Stimulated activated CD8-positive, alpha-beta memory T cell treated with anti-CD3 and anti-CD28 coated beads, Interleukin-15, amount 100 ng/mL, for 1 hour (primary cell): ENCODE results near the gene RASAL1.
"Not testable (repeated sequence)": the region's sequence is repeated elsewhere in the genome, so short reads cannot be mapped to it uniquely, and the experiment has no call there.

Experiments
- DNase-seq: peaks from one replicate; pipeline ENCODE4 v3.0.0-alpha.2; 2020; ENCODE audit warnings: low read depth

The RASAL1 gene

DNA sequence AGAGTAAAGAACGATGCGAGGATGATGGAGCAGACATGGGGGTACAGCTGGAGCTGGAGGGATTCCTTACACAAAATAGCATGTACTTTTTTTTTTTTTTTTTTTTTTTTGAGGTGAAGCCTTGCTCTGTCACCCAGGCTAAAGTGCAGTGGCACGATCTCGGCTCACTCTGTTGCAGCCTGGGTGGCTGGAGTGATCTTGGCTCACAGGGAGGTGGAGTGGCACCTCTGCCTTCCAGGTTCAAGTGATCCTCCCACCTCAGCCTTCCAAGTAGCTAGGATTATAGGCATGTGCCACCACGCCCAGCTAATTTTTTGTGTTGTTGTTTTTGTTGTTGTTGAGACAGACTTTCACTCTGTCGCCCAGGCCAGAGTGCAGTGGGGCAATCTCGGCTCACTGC, 5.1 kb upstream of the RASAL1 start:
- no peak for DNase-seq

DNA sequence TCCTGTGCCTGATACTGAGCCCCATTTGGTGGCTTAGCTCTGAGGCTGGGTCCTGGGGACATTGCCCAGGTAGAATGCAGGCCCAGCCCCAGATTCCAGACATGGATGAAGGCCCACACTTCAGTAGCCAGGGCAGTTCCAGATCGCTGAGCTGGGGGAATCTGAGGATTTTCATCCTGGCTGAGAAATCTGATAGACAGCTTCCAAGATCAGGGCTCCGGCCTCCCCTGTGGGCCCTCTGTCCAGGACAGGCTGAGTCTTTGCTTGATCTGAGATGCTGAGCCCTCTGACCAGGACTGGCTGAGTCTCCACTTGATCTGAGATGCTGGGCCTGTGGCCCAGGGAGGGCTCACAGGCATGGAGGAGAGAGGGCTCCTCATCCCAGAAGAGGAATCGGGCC, 3.3 kb upstream of the RASAL1 start:
- no peak for DNase-seq

- DNase-seq = no peak
Observed at GRCh38 chr12:113137861-113138783, 2.6 kb upstream of the RASAL1 start.

- DNase-seq = no peak
Observed at GRCh38 chr12:113136990-113137511, 1.5 kb upstream of the RASAL1 start.

DNA sequence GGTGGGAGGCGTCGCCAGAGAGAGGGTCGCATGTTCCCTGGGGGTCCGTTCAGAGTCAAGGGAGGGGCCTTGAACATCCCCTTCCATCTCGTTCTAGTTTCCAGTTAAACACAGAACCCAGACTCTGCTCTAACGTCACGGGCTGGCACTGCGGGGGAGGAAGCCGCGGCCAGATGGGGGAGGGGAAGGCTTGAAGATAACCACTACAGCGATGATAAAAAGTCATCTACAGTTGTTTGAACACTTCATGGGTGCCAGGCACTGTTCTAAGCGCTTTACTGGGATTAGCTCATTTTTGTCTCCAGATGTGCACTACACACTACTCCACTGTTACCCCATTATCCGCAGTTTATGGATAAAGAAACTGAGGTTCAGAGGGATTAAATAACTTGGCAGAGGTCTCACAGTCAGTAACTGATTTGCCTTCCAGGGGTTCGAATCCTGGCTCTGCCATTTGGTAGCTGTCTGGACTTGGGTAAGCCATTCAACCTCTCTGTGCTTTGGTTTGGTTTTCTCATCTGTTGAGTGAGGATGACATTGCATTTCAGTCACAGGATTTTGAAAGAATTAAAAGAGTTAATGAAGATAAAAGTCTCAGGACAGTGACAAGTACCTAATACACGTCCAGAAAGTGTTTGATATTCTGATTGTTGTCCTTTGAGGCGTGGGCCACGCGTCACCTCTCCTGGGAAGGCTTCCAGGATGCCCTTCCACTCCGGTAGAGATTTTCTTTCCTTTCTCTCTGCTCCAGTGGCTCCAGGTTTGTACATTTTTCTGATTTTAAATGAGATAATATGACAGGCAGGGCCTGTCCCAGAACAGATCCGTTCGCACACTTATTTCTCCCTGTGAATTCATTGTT, 798 bp upstream of the RASAL1 start:
- DNase-seq = no peak

DNA sequence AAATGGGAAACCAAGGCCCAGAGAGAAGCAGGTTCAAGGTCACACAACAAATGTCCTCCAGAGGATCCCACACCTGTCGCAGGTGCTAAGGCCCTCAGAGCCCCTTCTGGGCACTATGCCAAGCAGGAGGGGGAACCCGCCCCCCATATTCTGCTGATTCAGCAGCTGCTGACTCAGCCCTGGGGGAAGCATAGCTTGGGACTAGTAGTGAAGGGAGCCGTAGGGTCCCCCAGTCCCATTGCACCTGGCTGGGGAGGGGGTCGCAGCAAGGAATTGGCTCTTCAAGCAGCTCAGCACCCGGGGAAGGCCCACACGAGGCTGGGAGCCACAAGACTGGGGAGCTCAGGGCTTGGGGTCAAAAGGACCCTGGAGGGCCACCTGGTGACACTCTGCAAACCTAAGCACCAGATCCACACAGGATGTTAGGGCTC, 1.0 kb downstream of the RASAL1 start:
- DNase-seq = no peak

DNA sequence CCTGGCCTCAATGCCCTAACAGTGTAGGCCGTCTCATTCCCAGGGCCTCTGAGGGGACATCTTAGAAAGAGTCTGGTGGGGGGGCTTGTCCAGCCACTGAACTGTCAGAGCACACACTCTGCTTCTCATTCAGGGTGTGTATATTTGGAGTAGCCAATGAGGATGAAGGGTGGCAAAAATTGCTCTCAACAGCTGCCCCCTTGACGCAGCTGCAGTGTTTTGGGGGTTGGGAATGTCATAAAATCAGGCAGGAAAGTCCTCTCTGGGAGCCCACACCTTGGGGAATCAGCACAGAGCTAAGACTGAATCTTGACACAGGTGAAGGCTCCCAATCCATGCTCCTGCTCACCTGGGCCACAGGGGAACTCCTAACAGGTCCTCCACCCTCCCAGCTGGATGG, 1.5 kb downstream of the RASAL1 start:
- DNase-seq = no peak

- DNase-seq = no peak
Observed at GRCh38 chr12:113133666-113134065, 1.9 kb downstream of the RASAL1 start.

GRCh38 chr12:113133036-113133435, 2.5 kb downstream of the RASAL1 start:
- no peak for DNase-seq

GRCh38 chr12:113131556-113131955, 4.0 kb downstream of the RASAL1 start:
- DNase-seq = no peak

GRCh38 chr12:113130457-113131135, 5.0 kb downstream of the RASAL1 start:
- no peak for DNase-seq

DNA sequence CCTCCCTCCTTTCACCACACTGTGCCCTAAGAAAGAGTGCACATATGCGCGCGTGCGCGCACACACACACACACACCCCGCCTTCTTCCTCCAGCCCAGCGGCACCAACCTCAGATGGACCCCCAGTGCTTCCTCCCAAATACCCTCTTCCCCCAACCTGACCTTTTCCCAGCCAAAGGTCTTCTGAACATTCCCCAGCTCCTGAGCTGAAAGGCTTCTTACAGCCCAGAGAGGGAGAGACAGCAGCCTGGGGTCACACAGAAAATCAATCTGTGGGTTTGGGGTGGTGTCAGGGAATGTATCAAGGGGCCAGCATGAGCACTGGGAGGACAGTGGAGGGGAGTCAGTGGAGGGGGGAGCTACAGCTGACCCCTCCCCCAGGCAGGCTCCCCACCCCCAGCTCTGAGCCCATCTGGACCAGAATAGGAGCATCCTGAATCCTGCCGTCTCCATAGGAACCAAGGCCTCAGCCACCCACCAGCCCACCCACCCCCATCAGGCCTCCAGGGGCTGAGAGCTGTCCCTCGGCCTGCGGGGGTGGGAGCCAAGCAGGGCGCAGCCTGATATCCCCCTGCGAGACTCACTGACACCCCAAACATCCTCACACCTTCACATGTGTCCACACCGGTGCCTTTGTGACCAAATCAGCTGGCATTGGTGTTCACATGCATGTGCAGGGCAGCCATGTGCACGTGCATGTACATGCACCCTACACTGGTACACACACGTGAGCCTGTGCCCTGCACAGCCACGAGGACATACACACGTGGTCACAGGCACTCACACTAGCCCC, 5.7 kb downstream of the RASAL1 start:
- DNase-seq = no peak

DNA sequence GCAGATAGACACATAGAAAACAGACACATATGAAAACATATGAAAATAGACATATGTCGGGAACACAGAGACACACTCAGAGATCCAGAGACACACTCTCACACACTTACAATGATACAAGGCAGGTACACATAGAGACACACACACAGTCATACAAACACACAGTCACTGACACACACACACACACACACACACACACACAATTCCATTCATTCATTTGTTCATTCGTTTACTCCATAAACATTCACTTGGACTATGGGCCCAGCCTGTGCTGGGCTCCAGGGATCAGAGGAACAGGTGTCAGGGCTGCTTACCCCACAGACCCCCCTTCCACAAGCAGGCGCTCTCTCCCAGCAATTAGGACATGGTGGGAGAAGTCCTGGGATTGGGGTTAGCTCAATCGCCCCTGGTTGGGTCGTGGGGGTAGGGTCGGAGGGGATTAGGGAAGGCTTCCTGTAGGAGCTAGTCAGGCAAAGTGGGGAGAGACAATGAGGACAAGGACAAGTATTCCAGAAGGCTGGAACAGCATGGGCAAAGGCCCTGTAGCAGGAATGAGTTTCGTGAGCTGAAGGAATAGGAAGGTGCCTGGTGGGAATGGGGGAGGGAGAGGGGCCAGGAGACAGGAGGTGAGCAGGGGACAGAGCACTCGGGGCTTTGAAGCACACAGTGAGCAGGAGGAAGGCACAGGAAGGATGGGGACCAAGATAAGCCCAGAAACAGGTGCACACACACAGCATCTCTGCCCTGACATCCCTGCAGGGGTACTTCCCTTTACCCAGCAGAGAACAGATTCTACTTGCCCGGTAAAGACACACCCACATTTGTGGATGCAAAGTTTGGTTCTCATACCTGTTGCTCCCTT, 6.5 kb downstream of the RASAL1 start:
- DNase-seq = no peak

DNA sequence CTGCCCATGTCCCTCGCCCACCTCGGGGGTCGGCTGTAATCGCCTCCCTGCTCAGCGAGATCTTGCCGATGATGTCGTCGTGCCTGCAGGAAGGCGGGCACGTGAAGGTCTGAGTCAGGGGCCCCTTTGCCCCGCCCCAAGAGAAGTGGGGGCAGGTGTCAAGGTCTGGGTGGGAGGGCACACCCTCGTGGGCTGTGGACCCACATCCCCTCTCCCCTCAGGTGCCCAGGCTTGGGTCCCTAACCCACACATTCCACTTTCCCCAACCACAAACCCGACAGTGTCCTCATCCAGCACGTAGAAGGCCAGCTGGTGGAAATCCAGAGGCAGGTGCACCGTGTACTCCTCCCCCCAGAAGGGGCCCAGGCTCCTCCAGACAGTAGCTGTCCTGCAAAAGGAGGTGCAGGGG, 7.8 kb downstream of the RASAL1 start:
- no peak for DNase-seq

GRCh38 chr12:113120670-113121370, 14.7 kb downstream of the RASAL1 start:
- no peak for DNase-seq

DNA sequence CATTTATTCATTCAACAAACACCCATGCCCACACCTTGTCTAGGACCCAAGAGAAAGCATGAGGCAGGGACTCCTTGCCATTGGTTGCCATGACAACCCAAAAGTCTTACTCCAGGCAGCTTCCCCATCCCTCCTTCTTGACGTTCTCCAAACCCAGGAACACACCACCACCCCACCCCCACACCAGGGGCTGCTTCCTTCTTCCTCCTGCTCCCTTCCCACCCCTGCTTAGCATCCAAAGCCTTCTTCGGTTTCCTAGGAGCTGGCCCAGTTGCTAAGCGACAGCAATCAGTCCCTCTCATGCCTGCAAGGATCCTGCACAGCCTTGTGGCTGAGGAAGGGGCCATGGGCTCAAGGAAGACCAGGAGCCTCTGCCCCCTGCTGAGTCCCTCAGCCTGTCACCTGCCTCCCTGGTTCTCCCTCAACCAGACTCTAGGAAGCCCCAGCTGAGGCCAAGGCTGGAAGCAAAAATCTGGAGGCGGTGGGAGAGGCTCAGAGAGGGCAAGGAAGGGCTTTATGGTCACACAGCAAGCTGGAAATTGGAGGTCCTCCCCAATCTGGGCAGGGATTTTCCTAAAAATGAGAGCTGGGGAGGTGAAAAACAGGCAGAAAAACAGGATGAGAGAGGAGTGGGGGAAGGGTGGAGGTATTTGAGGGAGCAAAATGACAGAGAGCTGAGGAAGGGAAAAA, 15.4 kb downstream of the RASAL1 start:
- DNase-seq = no peak

DNA sequence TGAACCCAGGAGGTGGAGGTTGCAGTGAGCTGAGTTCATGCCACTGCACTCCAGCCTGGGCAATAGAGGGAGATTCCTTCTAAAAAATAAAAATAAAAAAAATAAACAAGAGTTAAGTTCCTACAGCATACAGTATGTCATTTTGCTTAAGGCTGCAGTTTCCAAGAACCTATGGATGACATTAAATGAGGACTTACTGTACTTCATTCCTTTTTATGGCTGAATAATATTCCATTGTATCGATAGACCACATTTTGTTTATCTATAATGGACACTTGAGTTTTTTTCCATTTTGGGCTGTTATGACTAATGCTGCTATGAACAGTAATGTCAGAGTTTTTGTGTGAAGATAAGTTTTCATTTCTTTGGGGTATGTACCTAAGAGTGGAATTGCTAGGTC, 17.4 kb downstream of the RASAL1 start:
- no peak for DNase-seq

GRCh38 chr12:113117684-113118083, 17.9 kb downstream of the RASAL1 start:
- DNase-seq = not testable (repeated sequence)

GRCh38 chr12:113116875-113117274, 18.7 kb downstream of the RASAL1 start:
- DNase-seq = no peak
